ENCODE measurements around the gene RPL9. TPM values are rescaled to one million over a fixed set of nuclear protein-coding genes. Genes with fewer than 3 reads are reported as not detected.
A peak's percentile ranks its signal among the peaks of the same experiment; 100 is the strongest.

RPL9 gene
- total RNA-seq, 1 donor from 2014 or later, result 1,147 TPM

DNA sequence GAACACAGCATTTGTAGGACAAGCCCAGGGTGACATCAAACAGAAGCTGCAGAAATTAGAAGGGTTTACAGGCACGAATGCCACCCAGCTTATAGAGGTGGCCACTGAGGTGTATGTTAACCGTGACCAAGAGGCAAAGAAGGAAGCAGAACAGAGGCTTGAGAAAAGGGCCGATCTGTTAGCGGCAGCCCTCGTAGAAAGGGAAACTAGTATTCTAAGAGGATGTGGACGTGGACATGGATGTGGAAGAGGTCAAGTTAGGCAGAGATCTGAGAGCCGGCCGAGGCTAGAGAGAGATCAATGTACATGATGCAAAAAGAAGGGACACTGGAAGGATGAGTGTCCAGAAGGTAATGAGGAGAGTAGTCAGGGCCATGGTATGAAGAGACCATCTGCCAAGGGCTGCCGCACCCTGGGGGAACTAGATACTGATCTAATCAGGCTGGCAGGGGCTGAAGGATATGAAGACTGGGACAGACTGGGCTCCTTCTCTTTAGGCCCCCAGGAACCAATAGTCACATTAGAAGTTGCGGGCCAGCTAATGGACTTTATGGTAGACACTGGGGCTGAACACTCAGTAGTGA is 27.6 kb upstream of the RPL9 start:
- no peaks in the 10 kb centered on the region for H3K4me1 Mint-ChIP-seq (ENCODE audit: unreplicated experiment)
- H3K9me3 Mint-ChIP-seq (ENCODE audit: unreplicated experiment), result no peaks in the 10 kb centered on the region
- H3K4me3 Mint-ChIP-seq (ENCODE audit: unreplicated experiment), result no peak overlapping the region
- H3K36me3 Mint-ChIP-seq (ENCODE audit: unreplicated experiment), result no peaks in the 10 kb centered on the region
- no peaks in the 10 kb centered on the region for H3K27me3 Mint-ChIP-seq (ENCODE audit: unreplicated experiment)
- no peak for TF ChIP-seq CTCF (IDR thresholded peaks at IDR 0.05)
- DNase-seq (ENCODE audit: extremely low spot score, unreplicated experiment), result peak; percentile 67
- H3K27ac Mint-ChIP-seq (ENCODE audit: unreplicated experiment), result no peak overlapping the region

DNA sequence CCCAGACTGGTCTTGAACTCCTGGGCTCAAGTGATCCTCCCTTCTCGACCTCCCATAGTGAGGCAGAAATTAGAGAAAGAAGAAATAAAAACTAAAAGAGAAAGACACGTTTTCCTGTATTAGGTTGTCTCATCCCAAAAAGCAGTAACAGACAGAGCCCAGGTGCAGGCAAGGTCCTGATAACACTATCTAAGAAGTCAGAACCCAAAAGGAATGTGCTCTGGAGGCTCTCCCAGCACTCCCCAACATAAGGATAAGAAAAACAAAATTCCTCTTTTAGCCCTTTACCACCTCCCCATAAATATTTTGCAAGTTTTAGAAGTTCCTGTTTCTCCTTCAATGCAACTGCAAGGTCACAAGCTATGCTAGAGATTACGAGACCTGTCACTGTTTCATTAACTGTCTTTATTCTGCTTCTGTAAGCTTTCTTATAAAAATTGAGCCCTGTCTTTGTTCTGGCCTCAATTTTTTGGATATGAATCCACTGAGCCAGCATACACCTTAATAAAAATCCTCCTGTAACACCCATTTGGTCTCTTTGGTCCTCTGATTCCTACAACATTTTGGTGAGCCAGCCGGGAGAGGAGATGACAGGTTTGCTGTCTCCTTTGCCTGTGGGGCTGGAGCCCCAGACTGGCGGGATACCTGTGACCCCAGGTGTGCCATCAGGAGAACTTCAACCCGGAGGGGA is 26.0 kb upstream of the RPL9 start:
- Mint-ChIP-seq H3K4me1 (ENCODE audit: unreplicated experiment) (no peaks in the 10 kb centered on the region), H3K36me3 (ENCODE audit: unreplicated experiment) (no peaks in the 10 kb centered on the region), H3K9me3 (ENCODE audit: unreplicated experiment) (no peaks in the 10 kb centered on the region), H3K4me3 (ENCODE audit: unreplicated experiment) (no peak overlapping the region), H3K27me3 (ENCODE audit: unreplicated experiment) (no peaks in the 10 kb centered on the region), H3K27ac (ENCODE audit: unreplicated experiment) (no peak overlapping the region)
- no peak for TF ChIP-seq CTCF (IDR thresholded peaks at IDR 0.05)
- DNase-seq (ENCODE audit: extremely low spot score, unreplicated experiment), result peak; percentile 25

DNA sequence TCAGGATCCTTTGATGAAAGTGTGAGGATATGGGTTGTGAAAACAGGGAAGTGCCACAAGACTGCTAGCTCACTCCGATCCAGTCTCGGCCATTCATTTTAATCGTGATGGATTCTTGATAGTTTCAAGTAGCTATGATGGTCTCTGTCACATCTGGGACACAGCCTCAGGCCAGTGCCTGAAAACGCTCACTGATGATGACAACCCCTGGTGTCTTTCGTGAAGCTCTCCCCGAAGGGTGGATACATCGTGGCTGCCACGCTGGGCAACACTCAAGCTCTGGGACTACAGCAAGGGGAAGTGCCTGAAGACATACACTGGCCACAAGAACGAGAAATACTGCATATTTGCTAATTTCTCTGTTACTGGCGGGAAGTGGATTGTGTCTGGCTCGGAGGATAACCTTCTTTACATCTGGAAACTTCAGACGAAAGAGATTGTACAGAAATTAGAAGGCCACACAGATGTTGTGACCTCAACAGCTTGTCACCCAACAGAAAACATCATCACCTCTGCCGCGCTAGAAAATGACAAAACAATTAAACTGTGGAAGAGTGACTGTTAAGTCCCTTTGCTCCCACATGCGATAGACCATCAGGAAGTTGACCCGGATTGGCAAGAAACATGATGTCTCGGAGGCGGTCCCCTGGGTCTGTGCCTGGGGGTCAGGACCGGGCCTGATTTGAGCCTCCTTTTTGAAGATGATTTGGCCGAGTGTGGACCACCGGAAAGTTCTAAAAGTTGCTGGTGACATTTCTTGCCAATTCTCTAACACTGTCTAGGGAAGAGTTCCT is 22.4 kb upstream of the RPL9 start:
- H3K4me1 Mint-ChIP-seq (ENCODE audit: unreplicated experiment), result peaks cover 8% of the 10 kb centered on the region
- peak; percentile 69 for DNase-seq (ENCODE audit: extremely low spot score, unreplicated experiment)
- H3K36me3 Mint-ChIP-seq (ENCODE audit: unreplicated experiment), result peaks cover 2% of the 10 kb centered on the region
- no peak overlapping the region for H3K4me3 Mint-ChIP-seq (ENCODE audit: unreplicated experiment)
- H3K27ac Mint-ChIP-seq (ENCODE audit: unreplicated experiment), result no peak overlapping the region
- no peak for TF ChIP-seq CTCF (IDR thresholded peaks at IDR 0.05)
- H3K9me3 Mint-ChIP-seq (ENCODE audit: unreplicated experiment), result no peaks in the 10 kb centered on the region
- H3K27me3 Mint-ChIP-seq (ENCODE audit: unreplicated experiment), result no peaks in the 10 kb centered on the region

DNA sequence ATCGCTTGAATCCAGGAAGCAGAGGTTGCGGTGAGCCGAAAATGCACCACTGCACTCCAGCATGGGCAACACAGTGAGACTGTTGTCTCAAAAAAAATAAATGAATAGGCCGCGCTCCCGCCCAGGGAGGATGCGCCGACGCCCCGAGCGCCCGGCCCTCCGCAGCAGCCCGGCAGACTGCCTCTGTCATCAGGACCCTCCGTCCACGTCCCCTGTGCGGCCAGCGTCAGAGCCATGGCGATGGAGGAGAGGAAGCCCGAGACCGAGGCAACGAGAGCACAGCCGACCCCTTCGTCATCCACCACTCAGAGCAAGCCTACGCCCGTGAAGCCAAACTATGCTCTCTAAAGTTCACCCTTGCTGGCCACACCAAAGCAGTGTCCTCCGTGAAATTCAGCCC is 21.5 kb upstream of the RPL9 start:
- no peak for DNase-seq (ENCODE audit: extremely low spot score, unreplicated experiment)
- Mint-ChIP-seq H3K36me3 (ENCODE audit: unreplicated experiment) (peaks cover 2% of the 10 kb centered on the region), H3K4me1 (ENCODE audit: unreplicated experiment) (peaks cover 10% of the 10 kb centered on the region), H3K9me3 (ENCODE audit: unreplicated experiment) (no peaks in the 10 kb centered on the region), H3K27ac (ENCODE audit: unreplicated experiment) (no peak overlapping the region), H3K27me3 (ENCODE audit: unreplicated experiment) (no peaks in the 10 kb centered on the region), H3K4me3 (ENCODE audit: unreplicated experiment) (no peak overlapping the region)
- TF ChIP-seq CTCF (IDR thresholded peaks at IDR 0.05), result no peak
